Umbilical cord (tissue), 2 donors: ENCODE results near the gene CTAGE15. TPM values are rescaled to one million over a fixed set of nuclear protein-coding genes. Genes with fewer than 3 reads are reported as not detected.
"Not testable (repeated sequence)": the region's sequence is repeated elsewhere in the genome, so short reads cannot be mapped to it uniquely, and the experiment has no call there.

ENCODE experiments used
- DNase-seq: peaks from one replicate; pipeline ENCODE4 v3.0.0-alpha.2; 2015; ENCODE audit warnings: low spot score
- total RNA-seq: library from RNA; depleted of rRNA; stranded (reverse); fragments of >200 nt; gene quantifications from one replicate; pipeline ENCODE4 v1.2.3, GENCODE V29; 2014; ENCODE audit warnings: low replicate concordance; ENCODE audit not compliant: insufficient read depth

The CTAGE15 gene
- total RNA-seq, 1 donor from 2014 or later: not detected

DNA sequence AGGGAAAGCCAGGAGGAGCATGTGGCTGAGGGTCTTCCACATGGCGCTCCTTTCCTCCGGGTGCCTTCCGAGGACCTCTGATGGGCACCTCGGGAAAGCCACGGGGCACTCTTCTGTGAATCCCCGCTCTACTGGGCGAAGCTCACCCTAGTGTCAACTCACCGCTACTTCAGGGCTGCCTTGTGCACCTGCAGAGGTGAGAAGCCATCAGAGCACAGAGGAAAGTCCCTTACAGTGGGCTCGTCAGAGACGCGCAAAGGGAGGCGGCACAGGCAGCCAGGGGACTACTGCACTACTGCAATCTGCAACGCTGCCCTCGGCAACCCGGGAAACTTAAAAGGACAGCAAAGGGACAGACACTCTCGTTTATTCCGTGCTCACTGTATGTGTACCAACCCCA is 50.5 kb downstream of the CTAGE15 start:
- not testable (repeated sequence) for DNase-seq

Other genes with a start within 250 kb of the CTAGE15 start
- 7.2 TPM for gene FAM131B, start 209.1 kb upstream of the CTAGE15 start, total RNA-seq
- gene ZYX, start 190.5 kb upstream of the CTAGE15 start, total RNA-seq: 42.1 TPM
- 0.48 TPM for gene EPHA1, start 162.9 kb upstream of the CTAGE15 start, total RNA-seq
- gene TAS2R60, start 128.3 kb upstream of the CTAGE15 start, total RNA-seq: not detected
- 2.6 TPM for gene TAS2R41, start 93.9 kb upstream of the CTAGE15 start, total RNA-seq
- gene TCAF2, start 49.2 kb downstream of the CTAGE15 start, total RNA-seq: 6.7 TPM
- gene CTAGE6, start 185.9 kb downstream of the CTAGE15 start, total RNA-seq: 20.7 TPM